NCI-H128 (cell line): ENCODE results near the gene HDX.
"Not testable (repeated sequence)": the region's sequence is repeated elsewhere in the genome, so short reads cannot be mapped to it uniquely, and the experiment has no call there.

Experiments used
- DNase-seq: peaks from one replicate; lab custom pipeline; 2025; ENCODE audit not compliant: unreplicated experiment; lab: John Stamatoyannopoulos, UW

The HDX gene

GRCh38 chrX:84501798-84502628, at the start of gene HDX:
TSS of gene HDX (minus strand) at chrX:84502453. CDS start at chrX:84475397, 27,056 bp downstream.
- peak; percentile 32 for DNase-seq

- not testable (repeated sequence) for DNase-seq
Measured at GRCh38 chrX:84541315-84541714, 39.1 kb upstream of the HDX start.

- DNase-seq = not testable (repeated sequence)
Measured at GRCh38 chrX:84537627-84538026, 35.4 kb upstream of the HDX start.

- no peak for DNase-seq
Measured at GRCh38 chrX:84488426-84488825, 13.8 kb downstream of the HDX start.

GRCh38 chrX:84487365-84488353, 14.6 kb downstream of the HDX start:
- DNase-seq = no peak

GRCh38 chrX:84479086-84479485, 23.2 kb downstream of the HDX start:
- no peak for DNase-seq

GRCh38 chrX:84477114-84477513, 25.1 kb downstream of the HDX start:
- DNase-seq = no peak

GRCh38 chrX:84475596-84475995, 26.7 kb downstream of the HDX start:
- DNase-seq = no peak

GRCh38 chrX:84475101-84475500, 27.2 kb downstream of the HDX start:
- DNase-seq = no peak

GRCh38 chrX:84469226-84469625, 33.0 kb downstream of the HDX start:
- DNase-seq = no peak

- no peak for DNase-seq
Measured at GRCh38 chrX:84467898-84468297, 34.4 kb downstream of the HDX start.

- DNase-seq = no peak
Measured at GRCh38 chrX:84453351-84454246, 48.7 kb downstream of the HDX start.

- no peak for DNase-seq
Measured at GRCh38 chrX:84441143-84441542, 61.1 kb downstream of the HDX start.

GRCh38 chrX:84415140-84415539, 87.1 kb downstream of the HDX start:
- DNase-seq = no peak

- DNase-seq = no peak
Measured at GRCh38 chrX:84363663-84364062, 138.6 kb downstream of the HDX start.

- DNase-seq = no peak
Measured at GRCh38 chrX:84363051-84363450, 139.2 kb downstream of the HDX start.

- DNase-seq = no peak
Measured at GRCh38 chrX:84362184-84362838, 139.9 kb downstream of the HDX start.

GRCh38 chrX:84358271-84358670, 144.0 kb downstream of the HDX start:
- no peak for DNase-seq

GRCh38 chrX:84357296-84357695, 145.0 kb downstream of the HDX start:
- DNase-seq = no peak

GRCh38 chrX:84340968-84341367, 161.3 kb downstream of the HDX start:
- no peak for DNase-seq
